Measurements from ENCODE around the gene CAPN7. TPM values are rescaled to one million over a fixed set of nuclear protein-coding genes. Genes with fewer than 3 reads are reported as not detected.
A peak's percentile ranks its signal among the peaks of the same experiment; 100 is the strongest.

CAPN7 gene
- total and polyA plus RNA-seq, 10 donors = 10.8 to 72.3 (median 48.8) TPM

DNA sequence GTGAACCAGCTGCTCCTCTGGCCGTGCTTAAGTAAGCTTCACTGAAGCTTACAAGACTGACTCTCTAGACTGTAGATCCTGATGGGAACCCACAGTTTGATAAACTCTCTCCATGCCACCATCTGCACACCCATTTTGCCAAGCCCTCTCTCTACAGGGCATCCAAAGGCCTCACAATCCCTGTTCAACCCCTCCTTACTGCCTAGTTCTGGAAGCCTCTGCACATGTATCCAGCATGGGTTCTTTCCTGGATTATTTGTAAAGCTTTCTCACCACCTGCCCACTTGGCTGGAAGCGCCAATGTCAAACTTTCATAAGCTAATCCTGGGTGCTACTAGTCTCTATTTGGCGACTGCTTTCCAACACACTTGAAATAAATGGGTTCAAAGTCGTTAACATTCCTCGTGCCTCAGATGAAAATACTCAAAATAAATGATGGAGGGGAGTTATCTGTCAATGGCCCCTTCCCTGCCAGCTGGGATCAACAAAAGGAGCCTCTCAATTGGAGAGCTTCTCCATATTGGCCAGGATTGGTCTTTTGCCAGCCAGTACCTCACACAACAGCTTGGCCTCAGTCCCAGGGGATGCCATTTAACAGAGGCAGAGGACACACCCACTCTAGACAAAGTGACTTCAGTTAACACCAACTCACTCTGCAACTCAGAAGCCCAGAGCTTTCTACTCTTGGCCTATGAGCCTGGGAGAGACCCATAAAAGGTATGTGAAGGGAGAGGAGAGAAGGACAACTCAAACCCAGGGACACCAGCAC is 78.3 kb downstream of the CAPN7 start:
- no peak overlapping the region for H3K4me3 ChIP-seq
- TF ChIP-seq POLR2AphosphoS5 (IDR thresholded peaks at IDR 0.05) = peak in 1 of 3 donors; percentile 43
- TF ChIP-seq, protein P1, sequence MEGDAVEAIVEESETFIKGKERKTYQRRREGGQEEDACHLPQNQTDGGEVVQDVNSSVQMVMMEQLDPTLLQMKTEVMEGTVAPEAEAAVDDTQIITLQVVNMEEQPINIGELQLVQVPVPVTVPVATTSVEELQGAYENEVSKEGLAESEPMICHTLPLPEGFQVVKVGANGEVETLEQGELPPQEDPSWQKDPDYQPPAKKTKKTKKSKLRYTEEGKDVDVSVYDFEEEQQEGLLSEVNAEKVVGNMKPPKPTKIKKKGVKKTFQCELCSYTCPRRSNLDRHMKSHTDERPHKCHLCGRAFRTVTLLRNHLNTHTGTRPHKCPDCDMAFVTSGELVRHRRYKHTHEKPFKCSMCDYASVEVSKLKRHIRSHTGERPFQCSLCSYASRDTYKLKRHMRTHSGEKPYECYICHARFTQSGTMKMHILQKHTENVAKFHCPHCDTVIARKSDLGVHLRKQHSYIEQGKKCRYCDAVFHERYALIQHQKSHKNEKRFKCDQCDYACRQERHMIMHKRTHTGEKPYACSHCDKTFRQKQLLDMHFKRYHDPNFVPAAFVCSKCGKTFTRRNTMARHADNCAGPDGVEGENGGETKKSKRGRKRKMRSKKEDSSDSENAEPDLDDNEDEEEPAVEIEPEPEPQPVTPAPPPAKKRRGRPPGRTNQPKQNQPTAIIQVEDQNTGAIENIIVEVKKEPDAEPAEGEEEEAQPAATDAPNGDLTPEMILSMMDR (IDR thresholded peaks at IDR 0.05 in 8 of 11, conservative IDR thresholded peaks at IDR 0.05 in 3 of 11) = no peak
- H3K4me1 ChIP-seq = peaks cover 0 to 98% (median 61%) of the 10 kb centered on the region in 6 donors
- no peaks in the 10 kb centered on the region for H3K27me3 ChIP-seq (replicated peaks in 1 of 7)
- peaks cover 0 to 40% (median 0%) of the 10 kb centered on the region in 6 donors for H3K36me3 ChIP-seq
- H3K27ac ChIP-seq = peak overlapping the region in 2 of 8 donors; percentile 16 to 29
- intact Hi-C loops (cut with DNase I; ENCODE audit: low total_unique reads) = no loop called here
- no peak for DNase-seq
- H3K9me3 ChIP-seq = no peaks in the 10 kb centered on the region
- 73 to 90% (median 80%) methylated on average over 5 of the region's 5 CpGs for WGBS, 5 donors

DNA sequence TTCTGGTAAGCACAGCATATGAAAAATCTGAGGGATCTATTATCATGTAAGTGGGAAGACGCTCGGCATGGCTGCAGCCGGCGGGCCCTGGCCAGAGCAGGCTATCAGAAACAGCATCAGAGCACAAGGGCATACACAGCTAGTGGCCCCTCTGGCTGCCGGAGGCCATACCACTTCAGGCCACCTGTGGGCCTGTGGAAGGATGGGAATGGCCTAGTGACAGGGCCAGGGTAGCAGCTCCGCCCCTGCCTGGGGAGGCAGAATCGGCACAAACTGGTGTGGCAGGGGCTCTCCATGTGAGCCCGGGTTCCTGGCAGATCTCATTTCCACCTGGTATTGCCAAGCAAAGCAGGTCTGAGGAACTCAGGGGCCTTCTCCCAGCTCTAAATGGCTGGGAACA is 80.0 kb downstream of the CAPN7 start:
- no peak overlapping the region for H3K4me3 ChIP-seq
- intact Hi-C loops (cut with DNase I; ENCODE audit: low total_unique reads) = no loop called here
- H3K9me3 ChIP-seq = no peaks in the 10 kb centered on the region
- peak overlapping the region in 2 of 8 donors; percentile 92 to 93 for H3K27ac ChIP-seq
- 91 to 96% (median 96%) methylated on average over 8 of the region's 8 CpGs for WGBS, 5 donors
- H3K27me3 ChIP-seq (replicated peaks in 1 of 7) = no peaks in the 10 kb centered on the region
- no peak for DNase-seq
- TF ChIP-seq POLR2A (IDR thresholded peaks at IDR 0.05) = no peak
- TF ChIP-seq POLR2AphosphoS5 (IDR thresholded peaks at IDR 0.05) = peak in 1 of 3 donors; percentile 32
- TF ChIP-seq, protein P1 (IDR thresholded peaks at IDR 0.05 in 8 of 11, conservative IDR thresholded peaks at IDR 0.05 in 3 of 11) = no peak
- H3K4me1 ChIP-seq = peaks cover 6 to 99% (median 63%) of the 10 kb centered on the region in 6 donors
- H3K36me3 ChIP-seq = peaks cover 0 to 40% (median 0%) of the 10 kb centered on the region in 6 donors

DNA sequence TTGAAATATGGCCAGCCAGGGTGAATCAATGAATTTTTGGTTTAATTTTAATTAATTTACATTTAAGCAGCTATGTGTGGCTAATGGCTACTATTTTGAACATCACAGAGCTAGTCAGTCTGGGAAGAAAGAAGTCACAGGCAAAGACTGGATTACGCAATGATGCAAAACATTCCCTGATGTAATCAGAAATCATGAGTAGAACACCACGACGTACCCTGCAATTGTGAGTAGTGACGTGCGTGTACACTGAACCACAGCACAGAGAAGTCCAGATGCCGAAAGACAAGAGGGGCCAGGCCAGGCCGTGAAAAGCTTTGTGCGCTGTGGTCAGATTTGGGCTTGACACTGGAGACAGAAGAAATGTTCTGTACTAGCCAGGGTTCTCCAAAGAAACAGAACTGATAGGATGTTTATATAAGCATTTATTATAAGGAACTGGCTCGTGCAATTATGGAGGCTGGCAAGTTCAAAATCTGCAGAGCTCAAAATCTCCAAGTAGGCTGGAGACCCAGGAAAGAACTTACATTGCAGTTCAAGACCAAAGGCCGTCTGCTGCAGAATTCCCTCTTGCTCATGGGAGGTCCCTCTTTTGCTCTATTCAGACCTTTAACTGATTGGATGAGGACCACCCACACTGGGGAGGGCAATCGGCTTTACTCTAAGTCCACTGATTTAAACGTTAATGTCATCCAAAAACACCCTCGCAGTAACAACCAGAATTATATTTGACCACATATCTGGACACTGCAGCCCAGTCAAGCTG is 81.7 kb downstream of the CAPN7 start:
- intact Hi-C loops (cut with DNase I; ENCODE audit: low total_unique reads) = no loop called here
- Histone ChIP-seq H3K4me3 (peak overlapping the region in 1 of 8 donors; percentile 3), H3K27ac (peak overlapping the region; percentile 4 to 93 (median 69)), H3K9me3 (no peaks in the 10 kb centered on the region), H3K36me3 (peaks cover 0 to 38% (median 0%) of the 10 kb centered on the region in 6 donors), H3K4me1 (peaks cover 22 to 99% (median 72%) of the 10 kb centered on the region in 6 donors), H3K27me3 (replicated peaks in 1 of 7) (no peaks in the 10 kb centered on the region)
- 66 to 88% (median 77%) methylated on average over 13 of the region's 13 CpGs for WGBS, 5 donors
- TF ChIP-seq, protein P1 (IDR thresholded peaks at IDR 0.05 in 8 of 11, conservative IDR thresholded peaks at IDR 0.05 in 3 of 11) = no peak
- TF ChIP-seq POLR2A (IDR thresholded peaks at IDR 0.05) = no peak
- TF ChIP-seq POLR2AphosphoS5 (IDR thresholded peaks at IDR 0.05) = peak in 2 of 3 donors; percentile 42 to 83
- no peak for DNase-seq
